Activated T-helper 1 cell treated with anti-CD3 and anti-CD28 coated beads, Interleukin-2, amount 50 U/mL, for 16 hours (primary cell): ENCODE results near the gene ACBD6.
"Not testable (repeated sequence)": the region's sequence is repeated elsewhere in the genome, so short reads cannot be mapped to it uniquely, and the experiment has no call there.

Experiments used
- DNase-seq, 2 donors: peaks; one replicate each; pipeline ENCODE4 v3.0.0-alpha.2; 2020; ENCODE audit warnings: low read depth in 1 of 2, low spot score in 1 of 2

Gene ACBD6

GRCh38 chr1:180421145-180421544, 81.2 kb downstream of the ACBD6 start:
- not testable (repeated sequence) for DNase-seq

GRCh38 chr1:180415985-180416633, 86.3 kb downstream of the ACBD6 start:
- no peak for DNase-seq

GRCh38 chr1:180415236-180415848, 87.0 kb downstream of the ACBD6 start:
- no peak for DNase-seq

- no peak for DNase-seq
Observed at GRCh38 chr1:180412583-180412982, 89.8 kb downstream of the ACBD6 start.

GRCh38 chr1:180408128-180408527, 94.2 kb downstream of the ACBD6 start:
- not testable (repeated sequence) for DNase-seq

GRCh38 chr1:180407051-180407450, 95.3 kb downstream of the ACBD6 start:
- DNase-seq: no peak

- no peak for DNase-seq
Observed at GRCh38 chr1:180402551-180402950, 99.8 kb downstream of the ACBD6 start.

GRCh38 chr1:180402001-180402400, 100.4 kb downstream of the ACBD6 start:
- no peak for DNase-seq

GRCh38 chr1:180397175-180397574, 105.2 kb downstream of the ACBD6 start:
- no peak for DNase-seq

- DNase-seq: no peak
Observed at GRCh38 chr1:180392427-180393145, 109.8 kb downstream of the ACBD6 start.

- DNase-seq: no peak
Observed at GRCh38 chr1:180392020-180392419, 110.4 kb downstream of the ACBD6 start.

GRCh38 chr1:180387413-180387812, 115.0 kb downstream of the ACBD6 start:
- no peak for DNase-seq

GRCh38 chr1:180386745-180387367, 115.5 kb downstream of the ACBD6 start:
- DNase-seq: no peak

GRCh38 chr1:180385144-180385543, 117.2 kb downstream of the ACBD6 start:
- no peak for DNase-seq

- no peak for DNase-seq
Observed at GRCh38 chr1:180384286-180385005, 117.9 kb downstream of the ACBD6 start.

GRCh38 chr1:180382326-180383115, 119.9 kb downstream of the ACBD6 start:
- no peak for DNase-seq

- DNase-seq: no peak
Observed at GRCh38 chr1:180381184-180381580, 121.2 kb downstream of the ACBD6 start.

GRCh38 chr1:180380259-180381183, 121.9 kb downstream of the ACBD6 start:
- no peak for DNase-seq

- DNase-seq: no peak
Observed at GRCh38 chr1:180376800-180377199, 125.6 kb downstream of the ACBD6 start.
